A549 (cell line): ENCODE data around the gene NLK. TPM values are rescaled to one million over a fixed set of nuclear protein-coding genes. Genes with fewer than 3 reads are reported as not detected.

Source experiments
- ATAC-seq, 2 experiments: fragments of 200-7000 bp in 1 of 2; fragments of >200 bp in 1 of 2; cut with Nextera tagmentation in 1 of 2; cut with Tn5 transposase in 1 of 2; 3 replicates each; pipeline versions ENCODE4 v1.8.0 to v1.9.1; 2018 to 2020; ENCODE audit warnings: mild to moderate bottlenecking in 1 of 2, moderate library complexity in 1 of 2
- CTCF ChIA-PET: fragments of 300-600 bp; sonication (Branson Sonifier 250); formaldehyde crosslinking; extraction: SDS; loops from one replicate; lab custom pipeline; 2021; ENCODE audit warnings: antibody characterized with exemption, inconsistent platforms; lab: Yijun Ruan, JAX
- POLR2A ChIA-PET: fragments of 350-600 bp; formaldehyde crosslinking; extraction: SDS; loops from one replicate; lab custom pipeline; 2021; ENCODE audit warnings: antibody characterized with exemption, inconsistent platforms; lab: Yijun Ruan, JAX
- DNase-seq, 2 experiments: peaks; one replicate each; pipeline versions ENCODE4 v3.0.0 to v3.0.0-alpha.2; 2011 to 2016; ENCODE audit warnings: low read depth in 1 of 2, low spot score in 1 of 2
- FAIRE-seq: peaks from 2 replicates; lab custom pipeline; 2011; peaks lifted over from hg19 to GRCh38; lab: Jason Lieb, UNC
- H3K27ac ChIP-seq, 2 experiments: fragments of >200 bp; sonication (Bioruptor Twin); formaldehyde crosslinking; 3 replicates each; pipeline ENCODE4 v1.5.1; 2016 to 2017
- H3K4me1 ChIP-seq: fragments of >200 bp; sonication (Bioruptor Twin); formaldehyde crosslinking; 3 replicates; pipeline ENCODE4 v1.6.1; 2016
- H3K4me2 ChIP-seq: fragments of >200 bp; sonication (Bioruptor Twin); formaldehyde crosslinking; 3 replicates; pipeline ENCODE4 v1.6.1; 2016
- H3K4me3 ChIP-seq: fragments of >200 bp; sonication (Bioruptor Twin); formaldehyde crosslinking; 3 replicates; pipeline ENCODE4 v1.5.1; 2016
- H3K9me3 ChIP-seq: fragments of >200 bp; sonication (Bioruptor Twin); formaldehyde crosslinking; 3 replicates; pipeline ENCODE4 v1.6.1; 2016
- ATOH8 ChIP-seq: fragments of 250-450 bp; sonication (Bioruptor Pico); IDR thresholded peaks from 2 replicates; pipeline ENCODE4 v1.5.0; 2020; ENCODE audit warnings: low read depth, mild to moderate bottlenecking, moderate library complexity
- CTCF ChIP-seq: fragments of >200 bp; sonication (Bioruptor Twin); formaldehyde crosslinking; IDR thresholded peaks from 3 replicates; pipeline ENCODE4 v1.5.1; 2016
- FOSB ChIP-seq: fragments of 250-450 bp; sonication (Bioruptor Pico); IDR thresholded peaks from 2 replicates; pipeline ENCODE4 v1.5.0; 2020; ENCODE audit warnings: mild to moderate bottlenecking, moderate library complexity
- FOSL2 ChIP-seq, 2 experiments: fragments of 450-650 bp in 1 of 2; fragments of >200 bp in 1 of 2; sonication (Bioruptor Twin) in 1 of 2; formaldehyde crosslinking; IDR thresholded peaks; 2 replicates each; pipeline versions ENCODE4 v1.5.0 to v1.6.1; 2016 to 2020; ENCODE audit warnings: mild to moderate bottlenecking in 1 of 2, moderate library complexity in 1 of 2
- FOXS1 ChIP-seq: fragments of 250-450 bp; sonication (Bioruptor Pico); IDR thresholded peaks from 2 replicates; pipeline ENCODE4 v1.5.0; 2020; ENCODE audit warnings: mild to moderate bottlenecking, moderate library complexity
- GATA3 ChIP-seq: IDR thresholded peaks from 2 replicates; pipeline ENCODE4 v1.6.1; 2012; ENCODE audit warnings: borderline replicate concordance
- HDAC2 ChIP-seq: fragments of 200-600 bp; sonication (generic); IDR thresholded peaks from 2 replicates; pipeline ENCODE4 v1.6.1; 2016
- HMGXB4 ChIP-seq: fragments of 250-450 bp; sonication (Bioruptor Pico); IDR thresholded peaks from 2 replicates; pipeline ENCODE4 v1.5.0; 2021; ENCODE audit warnings: mild to moderate bottlenecking, moderate library complexity, borderline replicate concordance
- HOXA7 ChIP-seq: fragments of 250-450 bp; sonication (Bioruptor Pico); IDR thresholded peaks from 2 replicates; pipeline ENCODE4 v1.5.0; 2020; ENCODE audit warnings: mild to moderate bottlenecking, moderate library complexity
- JUN ChIP-seq, 2 experiments: fragments of >200 bp; sonication (Bioruptor Twin); formaldehyde crosslinking; IDR thresholded peaks; 2 replicates in 1 of 2; 3 replicates in 1 of 2; pipeline ENCODE4 v1.6.1; 2016 to 2017
- PHF8 ChIP-seq: fragments of 200-600 bp; sonication (generic); IDR thresholded peaks from 2 replicates; pipeline ENCODE4 v1.6.1; 2016; ENCODE audit warnings: low read depth, mild to moderate bottlenecking, antibody characterized with exemption, moderate library complexity, borderline replicate concordance
- RFX5 ChIP-seq: fragments of 450-650 bp; IDR thresholded peaks from 2 replicates; pipeline ENCODE4 v1.7.1; 2014; ENCODE audit warnings: antibody characterized with exemption, mild to moderate bottlenecking, moderate library complexity
- TFCP2L1 ChIP-seq: fragments of 250-450 bp; sonication (Bioruptor Pico); IDR thresholded peaks from 2 replicates; pipeline ENCODE4 v1.5.0; 2021; ENCODE audit warnings: mild to moderate bottlenecking
- WGBS: methylation state at CpG from one replicate; pipeline ENCODE4 v1.1.6; 2017; ENCODE audit errors: missing lambda C conversion rate; 5-methylcytosine and 5-hydroxymethylcytosine counted together
- polyA plus RNA-seq, 4 experiments: library from polyadenylated mRNA; depleted of rRNA in 3 of 4; stranded (reverse); fragments of >200 nt; fragmentation: RNase III in 1 of 4; extraction: RNeasy Plus Mini Kit Qiagen cat#74134 plus additional on column Dnase treatment in 1 of 4; gene quantifications; 2 replicates in 3 of 4; 3 replicates in 1 of 4; pipeline ENCODE4 v1.2.3, GENCODE V29; 2011 to 2017
- TF ChIP-seq, protein P1 (sequence below): IDR thresholded peaks from 2 replicates; pipeline ENCODE4 v1.6.1; 2012; ENCODE audit warnings: low read depth, borderline replicate concordance
- TF ChIP-seq, protein P2 (sequence below): fragments of 150-350 bp; IDR thresholded peaks from 2 replicates; pipeline ENCODE4 v1.6.1; 2014; ENCODE audit warnings: low read depth, mild to moderate bottlenecking, low read length
- TF ChIP-seq, protein P3 (sequence below): fragments of 200-600 bp; sonication (generic); IDR thresholded peaks from 2 replicates; pipeline ENCODE4 v1.6.1; 2016; ENCODE audit warnings: antibody characterized with exemption, mild to moderate bottlenecking, moderate library complexity
- TF ChIP-seq, protein P4 (sequence below): IDR thresholded peaks from 2 replicates; pipeline ENCODE4 v1.6.1; 2012

The NLK gene
- polyA plus RNA-seq, 2 of the 4 experiments (the other 2 are of a cell fraction) = 11.8 to 26.5 TPM

- TF ChIP-seq FOXS1 (CRISPR knock-in tag) = no peak
- TF ChIP-seq FOSB (CRISPR knock-in tag) = no peak
- TF ChIP-seq, protein P1, sequence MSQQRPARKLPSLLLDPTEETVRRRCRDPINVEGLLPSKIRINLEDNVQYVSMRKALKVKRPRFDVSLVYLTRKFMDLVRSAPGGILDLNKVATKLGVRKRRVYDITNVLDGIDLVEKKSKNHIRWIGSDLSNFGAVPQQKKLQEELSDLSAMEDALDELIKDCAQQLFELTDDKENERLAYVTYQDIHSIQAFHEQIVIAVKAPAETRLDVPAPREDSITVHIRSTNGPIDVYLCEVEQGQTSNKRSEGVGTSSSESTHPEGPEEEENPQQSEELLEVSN = no peak
- no peak for TF ChIP-seq TFCP2L1 (CRISPR knock-in tag)
Measured at GRCh38 chr17:28010406-28010805, 32.1 kb upstream of the NLK start (continued).

DNA sequence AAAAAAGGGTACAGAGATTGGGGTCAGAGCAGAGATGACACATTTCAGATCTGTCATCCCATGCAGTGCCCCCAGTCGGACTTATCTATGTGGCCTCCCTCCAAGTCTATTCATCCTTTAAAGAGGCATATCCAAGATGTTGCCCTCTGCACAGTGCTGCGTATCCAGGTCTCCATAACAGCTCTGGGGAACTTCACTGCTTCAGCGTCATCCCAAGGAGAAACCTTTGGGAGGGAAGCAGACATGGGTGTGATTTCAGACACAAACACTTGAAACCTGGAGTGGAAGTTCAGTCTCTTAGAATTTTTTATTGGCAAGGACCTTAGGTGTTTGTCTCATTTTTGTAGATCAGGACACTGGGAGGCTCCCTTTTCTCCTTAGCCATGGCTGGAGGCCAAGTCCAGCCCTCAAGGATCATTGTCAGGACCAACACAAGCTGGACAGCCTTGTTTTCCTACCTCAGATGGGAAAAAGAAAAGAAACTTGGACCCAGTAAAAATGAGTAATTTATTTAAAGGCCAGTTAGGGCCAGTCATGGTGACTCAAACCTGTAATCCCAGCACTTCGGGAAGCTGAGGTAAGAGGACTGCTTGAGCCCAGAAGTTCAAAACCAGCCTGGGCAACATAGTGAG is 23.9 kb upstream of the NLK start:
- ChIA-PET POLR2A (no interaction called here), CTCF (interaction anchor here (0.6 to 1.0 kb wide), 3 partner anchors 125 to 851 kb away, joined by 3 to 5 read pairs (median 4); no protein-coding TSS in a partner anchor)
- ATAC-seq (no peak; a peak in 1 of 6 replicates), FAIRE-seq (no peak), DNase-seq (peak in 1 of 2 experiments; percentile 8)
- H3K9me3 ChIP-seq = 0 out of 3 replicates have a peak, but pooled peaks cover 6% of the 10 kb centered on the region
- no peak overlapping the region for H3K27ac ChIP-seq
- H3K4me2 ChIP-seq = no peak overlapping the region
- H3K4me3 ChIP-seq = no peak overlapping the region
- H3K4me1 ChIP-seq = no peaks in the 10 kb centered on the region
- WGBS = 33% methylated on average over 4 of the region's 4 CpGs
- TF ChIP-seq JUN (IDR thresholded peaks at IDR 0.05) (no peak), FOSB (CRISPR knock-in tag) (no peak), FOSL2 (IDR thresholded peaks at IDR 0.05) (no peak), FOSL2 (CRISPR knock-in tag; IDR thresholded peaks at IDR 0.05) (no peak), RFX5 (no peak), CTCF (no peak), HMGXB4 (no peak)
- TF ChIP-seq, protein P1 = no peak
- TF ChIP-seq, protein P2, sequence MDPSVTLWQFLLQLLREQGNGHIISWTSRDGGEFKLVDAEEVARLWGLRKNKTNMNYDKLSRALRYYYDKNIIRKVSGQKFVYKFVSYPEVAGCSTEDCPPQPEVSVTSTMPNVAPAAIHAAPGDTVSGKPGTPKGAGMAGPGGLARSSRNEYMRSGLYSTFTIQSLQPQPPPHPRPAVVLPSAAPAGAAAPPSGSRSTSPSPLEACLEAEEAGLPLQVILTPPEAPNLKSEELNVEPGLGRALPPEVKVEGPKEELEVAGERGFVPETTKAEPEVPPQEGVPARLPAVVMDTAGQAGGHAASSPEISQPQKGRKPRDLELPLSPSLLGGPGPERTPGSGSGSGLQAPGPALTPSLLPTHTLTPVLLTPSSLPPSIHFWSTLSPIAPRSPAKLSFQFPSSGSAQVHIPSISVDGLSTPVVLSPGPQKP = no peak

DNA sequence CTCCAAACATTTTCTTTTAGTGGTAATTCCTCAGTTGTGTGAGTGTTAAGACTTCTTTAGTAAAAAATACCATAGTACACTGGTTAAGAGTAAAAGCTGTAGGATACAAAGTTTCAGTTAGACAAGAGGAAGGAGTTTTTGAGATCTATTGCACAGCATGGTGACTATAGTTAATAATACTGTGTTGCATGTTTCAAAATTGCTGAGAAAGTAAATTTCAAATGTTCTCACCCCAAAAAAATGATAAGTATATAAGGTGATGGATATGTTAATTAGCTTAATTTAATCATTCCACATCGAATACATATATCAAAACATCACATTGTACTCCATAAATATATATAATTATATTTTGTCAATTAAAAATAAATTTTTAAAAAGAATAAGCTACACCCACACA is 22.0 kb upstream of the NLK start:
- Histone ChIP-seq H3K4me1 (no peaks in the 10 kb centered on the region), H3K27ac (no peak overlapping the region), H3K4me3 (no peak overlapping the region), H3K9me3 (no peaks in the 10 kb centered on the region), H3K4me2 (no peak overlapping the region)
- 4% methylated on average over 1 of the region's 1 CpG for WGBS
- ATAC-seq (no peak), FAIRE-seq (peak; percentile 54), DNase-seq (no peak)
- ChIA-PET POLR2A (no interaction called here), CTCF (interaction anchor here (0.9 to 1.0 kb wide), 3 partner anchors 12 to 141 kb away, joined by 3 to 4 read pairs (median 3); no protein-coding TSS in a partner anchor)
- TF ChIP-seq HOXA7 = no peak
- TF ChIP-seq, protein P3, sequence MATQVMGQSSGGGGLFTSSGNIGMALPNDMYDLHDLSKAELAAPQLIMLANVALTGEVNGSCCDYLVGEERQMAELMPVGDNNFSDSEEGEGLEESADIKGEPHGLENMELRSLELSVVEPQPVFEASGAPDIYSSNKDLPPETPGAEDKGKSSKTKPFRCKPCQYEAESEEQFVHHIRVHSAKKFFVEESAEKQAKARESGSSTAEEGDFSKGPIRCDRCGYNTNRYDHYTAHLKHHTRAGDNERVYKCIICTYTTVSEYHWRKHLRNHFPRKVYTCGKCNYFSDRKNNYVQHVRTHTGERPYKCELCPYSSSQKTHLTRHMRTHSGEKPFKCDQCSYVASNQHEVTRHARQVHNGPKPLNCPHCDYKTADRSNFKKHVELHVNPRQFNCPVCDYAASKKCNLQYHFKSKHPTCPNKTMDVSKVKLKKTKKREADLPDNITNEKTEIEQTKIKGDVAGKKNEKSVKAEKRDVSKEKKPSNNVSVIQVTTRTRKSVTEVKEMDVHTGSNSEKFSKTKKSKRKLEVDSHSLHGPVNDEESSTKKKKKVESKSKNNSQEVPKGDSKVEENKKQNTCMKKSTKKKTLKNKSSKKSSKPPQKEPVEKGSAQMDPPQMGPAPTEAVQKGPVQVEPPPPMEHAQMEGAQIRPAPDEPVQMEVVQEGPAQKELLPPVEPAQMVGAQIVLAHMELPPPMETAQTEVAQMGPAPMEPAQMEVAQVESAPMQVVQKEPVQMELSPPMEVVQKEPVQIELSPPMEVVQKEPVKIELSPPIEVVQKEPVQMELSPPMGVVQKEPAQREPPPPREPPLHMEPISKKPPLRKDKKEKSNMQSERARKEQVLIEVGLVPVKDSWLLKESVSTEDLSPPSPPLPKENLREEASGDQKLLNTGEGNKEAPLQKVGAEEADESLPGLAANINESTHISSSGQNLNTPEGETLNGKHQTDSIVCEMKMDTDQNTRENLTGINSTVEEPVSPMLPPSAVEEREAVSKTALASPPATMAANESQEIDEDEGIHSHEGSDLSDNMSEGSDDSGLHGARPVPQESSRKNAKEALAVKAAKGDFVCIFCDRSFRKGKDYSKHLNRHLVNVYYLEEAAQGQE = no peak
- TF ChIP-seq, protein P2 = no peak
- TF ChIP-seq, protein P4, sequence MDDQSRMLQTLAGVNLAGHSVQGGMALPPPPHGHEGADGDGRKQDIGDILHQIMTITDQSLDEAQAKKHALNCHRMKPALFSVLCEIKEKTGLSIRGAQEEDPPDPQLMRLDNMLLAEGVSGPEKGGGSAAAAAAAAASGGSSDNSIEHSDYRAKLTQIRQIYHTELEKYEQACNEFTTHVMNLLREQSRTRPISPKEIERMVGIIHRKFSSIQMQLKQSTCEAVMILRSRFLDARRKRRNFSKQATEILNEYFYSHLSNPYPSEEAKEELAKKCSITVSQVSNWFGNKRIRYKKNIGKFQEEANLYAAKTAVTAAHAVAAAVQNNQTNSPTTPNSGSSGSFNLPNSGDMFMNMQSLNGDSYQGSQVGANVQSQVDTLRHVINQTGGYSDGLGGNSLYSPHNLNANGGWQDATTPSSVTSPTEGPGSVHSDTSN = no peak
- TF ChIP-seq HDAC2 = no peak
- no peak for TF ChIP-seq GATA3
- no peak for TF ChIP-seq PHF8
- no peak for TF ChIP-seq ATOH8 (CRISPR knock-in tag)
- TF ChIP-seq, protein P1 = no peak
